Naive B cell (primary cell): Measurements from ENCODE around the gene FAAP24. TPM values are rescaled to one million over a fixed set of nuclear protein-coding genes. Genes with fewer than 3 reads are reported as not detected.
A peak's percentile ranks its signal among the peaks of the same experiment; 100 is the strongest.
"Not testable (repeated sequence)": the region's sequence is repeated elsewhere in the genome, so short reads cannot be mapped to it uniquely, and the experiment has no call there.

ENCODE experiments used
- ATAC-seq, 2 donors: fragments of 150-1000 bp; cut with Tn5 transposase; 2 replicates each; pipeline ENCODE4 v1.10.0; 2021; ENCODE audit warnings: low read depth in 2 of 2, mild to moderate bottlenecking in 2 of 2, moderate library complexity in 2 of 2
- DNase-seq: peaks from one replicate; pipeline ENCODE4 v3.0.0; 2022
- H3K27ac Mint-ChIP-seq, 6 donors: one replicate each; pipeline ENCODE4 v1.8.0; 2020 to 2022; ENCODE audit warnings: mild to moderate bottlenecking in 6 of 6, mixed read lengths in 6 of 6, moderate library complexity in 5 of 6, inconsistent platforms in 2 of 6
- H3K27me3 Mint-ChIP-seq, 3 donors: one replicate each; pipeline ENCODE4 v1.8.0; 2021 to 2022; ENCODE audit warnings: mixed read lengths in 3 of 3, mild to moderate bottlenecking in 1 of 3
- H3K36me3 Mint-ChIP-seq, 2 donors: one replicate each; pipeline ENCODE4 v1.8.0; 2020 to 2022; ENCODE audit warnings: mixed read lengths in 2 of 2, inconsistent platforms in 1 of 2, mild to moderate bottlenecking in 1 of 2
- H3K4me1 Mint-ChIP-seq, 3 donors: one replicate each; pipeline ENCODE4 v1.8.0; 2020 to 2022; ENCODE audit warnings: mixed read lengths in 3 of 3, inconsistent platforms in 1 of 3, mild to moderate bottlenecking in 1 of 3, moderate library complexity in 1 of 3
- H3K4me3 Mint-ChIP-seq, 8 donors: one replicate each; pipeline ENCODE4 v1.8.0; 2020 to 2022; ENCODE audit warnings: mild to moderate bottlenecking in 8 of 8, mixed read lengths in 8 of 8, moderate library complexity in 8 of 8, inconsistent platforms in 2 of 8
- H3K9me3 Mint-ChIP-seq, 7 donors: one replicate each; pipeline ENCODE4 v1.8.0; 2020 to 2022; ENCODE audit warnings: mixed read lengths in 7 of 7, mild to moderate bottlenecking in 5 of 7, inconsistent platforms in 2 of 7, moderate library complexity in 1 of 7
- polyA plus RNA-seq, 6 donors: library from polyadenylated mRNA; unstranded; fragments of 300-500 nt; fragmentation: Illumina TruSeq; gene quantifications; one replicate each; pipeline ENCODE4 v1.2.3, GENCODE V29; 2021; ENCODE audit warnings: low read depth in 6 of 6

The FAAP24 gene
- 1 to 10 TPM; 1.7 to 8.5 (median 3.3) TPM for polyA plus RNA-seq

DNA sequence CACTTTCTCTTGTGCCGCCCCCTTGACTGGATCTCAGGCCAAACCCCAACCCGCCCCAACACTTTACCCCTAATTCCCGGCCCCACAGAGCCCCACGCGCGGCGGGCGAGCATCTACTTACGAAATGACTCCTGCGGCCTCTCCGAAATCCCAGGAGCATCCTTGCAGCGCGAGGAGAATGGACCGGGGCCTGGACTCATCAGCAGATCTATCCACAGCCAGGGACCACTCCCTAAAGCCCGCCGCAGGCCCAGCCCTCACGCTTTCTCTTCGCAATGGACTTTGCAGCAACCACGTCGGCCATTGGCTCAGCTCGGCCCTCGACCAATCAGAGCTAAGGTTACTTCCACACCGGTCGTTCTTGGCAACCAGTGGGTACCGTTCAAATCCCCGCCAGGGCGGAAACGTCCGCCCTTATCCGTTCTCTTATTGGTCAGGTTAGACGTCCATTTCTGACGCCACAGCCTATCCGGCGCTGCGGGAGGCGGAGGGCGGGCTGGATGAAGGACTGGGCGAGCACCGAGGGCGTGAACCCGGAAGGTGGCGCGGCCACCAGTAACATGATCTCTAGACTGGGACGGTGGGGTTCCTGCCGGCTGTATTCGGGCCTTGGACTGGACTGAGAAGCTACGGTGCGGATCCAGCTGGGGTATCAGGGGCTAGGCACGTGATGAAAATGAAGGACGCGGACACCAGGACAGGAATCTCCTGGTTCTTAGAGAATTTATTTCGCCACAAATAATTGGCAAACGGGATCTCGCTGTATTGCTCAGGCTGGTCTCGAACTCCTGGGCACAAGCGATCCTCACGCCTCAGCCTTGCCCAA is at the start of gene FAAP24, which contains the start of gene CEP89:
TSS of gene FAAP24 (plus strand) at position 528 of the 826 bp plus-strand sequence. CDS start 955 bp downstream, outside the sequence.
TSS of gene CEP89 (minus strand) at position 244 of the 826 bp plus-strand sequence. CDS start at position 160, 84 bp downstream.
- Mint-ChIP-seq H3K27me3 (no peaks in the 10 kb centered on the region), H3K4me1 (peaks cover 17 to 34% (median 29%) of the 10 kb centered on the region in 3 donors), H3K27ac (peak within 1 kb of the TSS; percentile 95 to 98 (median 96)), H3K4me3 (peak within 1 kb of the TSS; percentile 92 to 100 (median 99)), H3K9me3 (no peaks in the 10 kb centered on the region), H3K36me3 (no peaks in the 10 kb centered on the region)
- peak; percentile 99 for DNase-seq
- ATAC-seq = peak; percentile 96 to 97

GRCh38 chr19:32924200-32924599 is 47.8 kb upstream of the FAAP24 start:
- ATAC-seq (no peak), DNase-seq (no peak)
- Mint-ChIP-seq H3K27ac (no peak overlapping the region), H3K4me3 (no peak overlapping the region), H3K4me1 (no peaks in the 10 kb centered on the region), H3K36me3 (peaks cover 21 to 36% of the 10 kb centered on the region in 2 donors), H3K9me3 (peaks cover 6 to 17% (median 11%) of the 10 kb centered on the region in 7 donors), H3K27me3 (no peaks in the 10 kb centered on the region)

DNA sequence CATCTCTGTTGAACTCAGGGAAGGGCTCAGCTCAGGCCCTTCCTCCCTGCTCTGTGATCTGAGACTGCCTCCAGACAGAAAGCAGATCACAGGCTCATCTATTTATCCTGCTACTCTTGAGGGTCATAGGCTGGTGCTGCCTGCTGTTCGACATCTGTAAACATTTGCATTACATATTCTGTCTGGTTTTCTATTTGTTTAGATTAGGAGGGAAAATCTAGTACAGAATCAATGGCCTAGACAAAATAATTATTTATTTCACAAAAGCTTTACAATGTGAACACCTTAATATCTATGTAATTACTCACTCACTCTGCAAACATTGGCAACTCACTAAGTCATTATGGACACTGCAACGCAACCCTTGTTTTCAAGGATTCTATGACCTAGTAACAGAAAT is 43.2 kb upstream of the FAAP24 start:
- Mint-ChIP-seq H3K9me3 (peaks cover 10 to 20% (median 15%) of the 10 kb centered on the region in 7 donors), H3K27ac (no peak overlapping the region), H3K4me1 (peaks cover 0 to 2% (median 0%) of the 10 kb centered on the region in 3 donors), H3K27me3 (no peaks in the 10 kb centered on the region), H3K36me3 (peaks cover 31 to 60% of the 10 kb centered on the region in 2 donors), H3K4me3 (no peak overlapping the region)
- DNase-seq (no peak), ATAC-seq (no peak)

DNA sequence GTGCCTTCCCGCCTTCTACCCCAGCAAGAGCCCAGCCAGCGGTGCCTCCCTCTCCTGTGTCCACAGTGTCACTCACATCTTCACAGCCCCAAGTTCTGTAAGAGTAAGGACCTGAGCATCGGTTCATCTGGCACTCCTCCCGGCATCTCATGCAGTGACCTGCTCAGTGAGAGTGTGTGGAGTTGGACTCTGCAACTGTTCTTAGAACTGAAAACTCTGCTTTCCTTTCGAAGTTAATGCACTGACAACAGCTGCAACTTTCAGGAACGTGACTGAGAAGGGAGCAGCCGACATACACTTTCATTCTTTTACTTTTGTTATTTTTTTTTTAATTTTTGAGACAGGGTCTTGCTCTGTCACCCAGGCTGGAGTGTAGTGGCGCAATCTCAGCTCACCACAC is 41.5 kb upstream of the FAAP24 start:
- peaks cover 40 to 69% of the 10 kb centered on the region in 2 donors for H3K36me3 Mint-ChIP-seq
- H3K9me3 Mint-ChIP-seq = peaks cover 10 to 20% (median 16%) of the 10 kb centered on the region in 7 donors
- DNase-seq (no peak), ATAC-seq (no peak)
- peaks cover 0 to 6% (median 0%) of the 10 kb centered on the region in 3 donors for H3K4me1 Mint-ChIP-seq
- no peaks in the 10 kb centered on the region for H3K27me3 Mint-ChIP-seq
- H3K27ac Mint-ChIP-seq = no peak overlapping the region
- no peak overlapping the region for H3K4me3 Mint-ChIP-seq

DNA sequence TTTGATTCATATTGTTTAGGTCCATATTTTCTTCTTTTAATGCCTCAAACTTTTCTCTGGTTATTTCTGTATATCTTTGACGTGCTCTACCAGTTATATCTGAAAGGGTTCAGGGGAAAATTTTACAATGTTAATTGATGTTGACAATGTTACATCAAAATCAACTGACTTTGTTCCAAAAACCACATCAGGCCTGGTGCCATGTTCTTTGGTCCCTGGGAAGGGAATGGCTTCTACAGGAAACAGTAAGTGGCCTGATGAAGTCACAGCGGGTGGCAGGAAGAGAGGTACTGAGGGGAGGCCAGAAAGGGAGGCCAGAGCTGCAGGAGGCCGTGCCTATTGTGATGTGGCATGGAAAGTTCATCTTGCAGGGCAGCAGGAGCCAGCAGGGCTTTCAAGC is 38.5 kb upstream of the FAAP24 start:
- Mint-ChIP-seq H3K27me3 (no peaks in the 10 kb centered on the region), H3K4me3 (no peak overlapping the region), H3K4me1 (peaks cover 0 to 6% (median 0%) of the 10 kb centered on the region in 3 donors), H3K27ac (peak overlapping the region in 2 of 6 donors; percentile 51 to 55), H3K9me3 (peaks cover 3 to 14% (median 8%) of the 10 kb centered on the region in 7 donors), H3K36me3 (peaks cover 35 to 58% of the 10 kb centered on the region in 2 donors)
- ATAC-seq (no peak), DNase-seq (no peak)

DNA sequence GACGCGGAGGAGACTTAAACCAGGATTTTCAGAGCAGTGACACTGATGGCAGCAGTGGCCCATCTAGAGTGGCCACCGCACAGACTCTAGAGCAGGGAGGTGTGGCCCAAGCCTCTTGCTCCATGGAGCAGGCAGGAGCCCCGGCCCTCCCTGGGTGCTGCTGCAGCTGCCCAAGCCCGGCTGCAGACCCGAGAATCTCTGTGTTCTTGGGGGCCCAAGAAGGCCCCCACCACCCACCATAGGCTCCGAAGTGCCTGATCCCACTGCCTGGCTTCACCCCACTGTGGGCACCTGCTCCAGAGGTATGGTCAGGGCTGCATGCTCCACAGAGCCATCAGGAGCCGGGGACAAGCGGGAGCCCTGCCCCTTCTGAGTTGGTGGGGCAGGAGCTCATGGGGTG is 36.4 kb upstream of the FAAP24 start:
- Mint-ChIP-seq H3K4me3 (no peak overlapping the region), H3K27me3 (no peaks in the 10 kb centered on the region), H3K9me3 (peaks cover 0 to 8% (median 0%) of the 10 kb centered on the region in 7 donors), H3K36me3 (peaks cover 21 to 45% of the 10 kb centered on the region in 2 donors), H3K4me1 (peaks cover 0 to 6% (median 0%) of the 10 kb centered on the region in 3 donors), H3K27ac (no peak overlapping the region)
- ATAC-seq (no peak), DNase-seq (no peak)

DNA sequence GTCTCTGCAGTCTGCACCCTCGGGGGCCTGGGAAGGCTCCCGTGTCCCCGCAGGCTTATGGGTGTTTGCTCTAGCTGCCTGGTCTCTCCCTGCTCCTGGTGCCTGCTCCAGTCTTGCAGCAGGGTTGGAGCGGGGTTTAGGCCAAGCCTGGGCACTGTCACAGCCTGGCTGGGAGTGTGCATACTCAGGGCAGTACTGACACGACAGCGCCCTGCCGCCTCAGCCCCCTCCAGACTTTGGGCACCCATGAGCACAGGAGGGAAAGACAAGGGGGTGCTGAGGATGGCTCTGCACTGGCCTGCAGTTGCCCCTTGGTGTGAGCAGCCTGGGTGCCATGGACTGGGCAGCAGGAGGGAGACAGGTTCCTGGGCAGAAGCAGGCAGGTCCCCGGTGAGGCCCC is 36.0 kb upstream of the FAAP24 start:
- Mint-ChIP-seq H3K9me3 (peaks cover 0 to 8% (median 0%) of the 10 kb centered on the region in 7 donors), H3K4me1 (peaks cover 0 to 6% (median 0%) of the 10 kb centered on the region in 3 donors), H3K36me3 (peaks cover 17 to 42% of the 10 kb centered on the region in 2 donors), H3K4me3 (peak overlapping the region in 1 of 8 donors; percentile 25), H3K27ac (no peak overlapping the region), H3K27me3 (no peaks in the 10 kb centered on the region)
- no peak for DNase-seq
- no peak for ATAC-seq

GRCh38 chr19:32941273-32941672 is 30.8 kb upstream of the FAAP24 start:
- ATAC-seq, H3K4me3 Mint-ChIP-seq, H3K4me1 Mint-ChIP-seq, H3K27me3 Mint-ChIP-seq, DNase-seq, H3K9me3 Mint-ChIP-seq: not testable (repeated sequence)
- H3K36me3 Mint-ChIP-seq = peaks cover 15 to 50% of the 10 kb centered on the region in 2 donors
- H3K27ac Mint-ChIP-seq = peak overlapping the region in 1 of 6 donors; percentile 49

- Mint-ChIP-seq H3K27ac (no peak overlapping the region), H3K4me1 (peaks cover 0 to 5% (median 3%) of the 10 kb centered on the region in 3 donors), H3K36me3 (peaks cover 34 to 66% of the 10 kb centered on the region in 2 donors), H3K9me3 (peaks cover 0 to 10% (median 2%) of the 10 kb centered on the region in 7 donors), H3K27me3 (no peaks in the 10 kb centered on the region), H3K4me3 (no peak overlapping the region)
- DNase-seq (no peak), ATAC-seq (no peak)
Observed at GRCh38 chr19:32945260-32945659, 26.8 kb upstream of the FAAP24 start.

DNA sequence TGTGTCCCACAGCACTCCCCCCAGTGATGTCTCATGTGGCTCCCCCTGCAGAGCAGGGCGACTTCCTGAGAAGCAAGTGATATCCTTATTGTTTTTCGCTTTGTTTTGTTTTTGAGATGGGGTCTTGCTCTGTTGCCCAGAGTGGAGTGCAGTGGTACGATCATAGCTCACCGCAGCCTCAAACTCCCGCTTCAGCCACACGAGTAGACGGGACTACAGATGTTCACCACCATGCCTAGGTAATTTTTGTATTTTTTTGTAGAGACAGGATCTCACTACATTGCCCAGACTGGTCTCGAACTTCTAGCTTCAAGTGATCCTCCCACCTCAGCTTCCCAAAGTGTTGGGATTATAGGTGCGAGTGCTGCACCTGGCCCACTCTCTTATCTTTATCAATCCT is 5.3 kb upstream of the FAAP24 start:
- H3K4me3 Mint-ChIP-seq = peak overlapping the region in 2 of 8 donors; percentile 37 to 78
- no peak for DNase-seq
- ATAC-seq = no peak

GRCh38 chr19:32969549-32969948 is 2.5 kb upstream of the FAAP24 start:
- Mint-ChIP-seq H3K27ac (peak overlapping the region in 1 of 6 donors; percentile 19), H3K36me3 (peaks cover 0 to 1% of the 10 kb centered on the region in 2 donors), H3K4me1 (peaks cover 17 to 25% (median 24%) of the 10 kb centered on the region in 3 donors)

More for the DNA sequence above, 5.3 kb upstream of the FAAP24 start:
- Mint-ChIP-seq H3K9me3 (no peaks in the 10 kb centered on the region), H3K27ac (no peak overlapping the region), H3K27me3 (no peaks in the 10 kb centered on the region), H3K36me3 (peaks cover 7 to 13% of the 10 kb centered on the region in 2 donors), H3K4me1 (peaks cover 12 to 17% (median 17%) of the 10 kb centered on the region in 3 donors)

DNA sequence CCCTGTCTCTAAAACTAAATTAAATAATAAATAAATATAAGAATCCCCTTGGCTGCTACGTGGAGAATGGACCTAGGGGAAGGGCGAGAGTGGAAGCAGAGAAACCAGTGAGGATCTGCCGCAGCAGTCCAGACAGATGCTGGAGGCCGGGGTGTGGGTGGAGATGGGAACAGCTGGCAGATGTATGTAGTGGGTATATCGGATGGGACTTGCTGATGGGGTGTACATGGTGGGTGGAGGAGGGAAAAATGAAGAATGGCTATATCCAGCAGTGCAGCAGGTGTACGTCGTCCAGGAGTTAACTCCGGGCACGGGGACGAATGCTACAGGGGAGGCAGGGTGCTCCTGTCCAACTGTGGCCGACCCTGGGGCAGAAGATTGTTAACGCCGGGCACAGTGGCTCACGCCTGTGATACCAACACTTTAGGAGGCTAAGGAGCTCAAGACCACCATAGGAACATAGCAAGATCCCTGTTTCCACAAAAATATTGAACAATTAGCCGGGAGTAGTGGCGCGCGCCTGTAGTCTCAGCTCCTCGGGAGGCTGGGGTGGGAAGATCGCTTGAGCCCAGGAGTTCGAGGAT is 938 bp upstream of the FAAP24 start:
- no peak for DNase-seq
- Mint-ChIP-seq H3K9me3 (no peaks in the 10 kb centered on the region), H3K27ac (peak overlapping the region in 5 of 6 donors; percentile 95 to 98 (median 97)), H3K4me3 (peak overlapping the region; percentile 92 to 100 (median 99)), H3K27me3 (no peaks in the 10 kb centered on the region), H3K36me3 (no peaks in the 10 kb centered on the region), H3K4me1 (peaks cover 17 to 30% (median 29%) of the 10 kb centered on the region in 3 donors)
- ATAC-seq = no peak

More at GRCh38 chr19:32969549-32969948, 2.5 kb upstream of the FAAP24 start:
- DNase-seq (no peak), ATAC-seq (no peak)
- H3K4me3 Mint-ChIP-seq = peak overlapping the region in 2 of 8 donors; percentile 17 to 43
- H3K9me3 Mint-ChIP-seq = no peaks in the 10 kb centered on the region
- H3K27me3 Mint-ChIP-seq = no peaks in the 10 kb centered on the region

- peak overlapping the region in 1 of 6 donors; percentile 49 for H3K27ac Mint-ChIP-seq
- no peaks in the 10 kb centered on the region for H3K36me3 Mint-ChIP-seq
Observed at GRCh38 chr19:32976223-32976805, 4.3 kb downstream of the FAAP24 start.

More at GRCh38 chr19:32976223-32976805, 4.3 kb downstream of the FAAP24 start:
- no peaks in the 10 kb centered on the region for H3K27me3 Mint-ChIP-seq
- DNase-seq (peak; percentile 10), ATAC-seq (no peak)
- no peaks in the 10 kb centered on the region for H3K9me3 Mint-ChIP-seq
- H3K4me1 Mint-ChIP-seq = peaks cover 8 to 21% (median 17%) of the 10 kb centered on the region in 3 donors
- H3K4me3 Mint-ChIP-seq = peak overlapping the region in 2 of 8 donors; percentile 25 to 71
